Kidney (tissue), 14 donors: Measurements from ENCODE around the gene PRAMEF12. TPM values are rescaled to one million over a fixed set of nuclear protein-coding genes. Genes with fewer than 3 reads are reported as not detected.
"Not testable (repeated sequence)": the region's sequence is repeated elsewhere in the genome, so short reads cannot be mapped to it uniquely, and the experiment has no call there.

Source experiments
- DNase-seq, 5 donors: peaks; one replicate each; pipeline ENCODE4 v3.0.0-alpha.2; 2013 to 2020
- FAIRE-seq: peaks from 2 replicates; lab custom pipeline; 2012; peaks lifted over from hg19 to GRCh38; lab: Jason Lieb, UNC
- H3K27ac ChIP-seq, 2 donors: one replicate each; pipeline ENCODE4 v1.7.0; 2013; ENCODE audit warnings: low read depth in 2 of 2, low read length in 2 of 2, inconsistent platforms in 1 of 2
- H3K27me3 ChIP-seq: one replicate; pipeline ENCODE4 v1.7.1; 2013; ENCODE audit warnings: low read length, inconsistent platforms; ENCODE audit not compliant: control insufficient read depth, insufficient read depth
- H3K36me3 ChIP-seq, 3 donors: one replicate each; pipeline versions ENCODE4 v1.7.0 to v1.7.1; 2013; ENCODE audit warnings: low read length in 3 of 3, control low read depth in 1 of 3, inconsistent platforms in 1 of 3; ENCODE audit not compliant: insufficient read depth in 3 of 3, control insufficient read depth in 2 of 3
- H3K4me1 ChIP-seq, 3 donors: one replicate each; pipeline versions ENCODE4 v1.7.0 to v1.7.1; 2013; ENCODE audit warnings: low read length in 3 of 3, inconsistent platforms in 1 of 3, low read depth in 1 of 3; ENCODE audit not compliant: control insufficient read depth in 2 of 3, insufficient read depth in 2 of 3
- H3K4me3 ChIP-seq, 3 donors: one replicate each; pipeline versions ENCODE4 v1.7.0 to v1.8.1; 2013; ENCODE audit warnings: low read length in 3 of 3, control low read depth in 1 of 3, inconsistent platforms in 1 of 3
- H3K9ac ChIP-seq, 3 donors: one replicate each; pipeline versions ENCODE4 v1.7.0 to v1.7.1; 2013; ENCODE audit warnings: low read length in 3 of 3, control low read depth in 1 of 3, inconsistent platforms in 1 of 3
- H3K9me3 ChIP-seq, 3 donors: one replicate each; pipeline versions ENCODE4 v1.7.0 to v1.7.1; 2013; ENCODE audit warnings: low read length in 3 of 3, control low read depth in 1 of 3, inconsistent platforms in 1 of 3; ENCODE audit not compliant: control insufficient read depth in 2 of 3, insufficient read depth in 1 of 3
- intact Hi-C: fragments of 100-400 bp; cut with DNase I; formaldehyde crosslinking; loops from one replicate; pipeline ENCODE4 v1.11.1; 2022
- polyA plus RNA-seq: library from polyadenylated mRNA; stranded (reverse); fragments of 350-450 nt; fragmentation: Illumina TruSeq; extraction: RNeasy Lipid Tissue Mini Kit (QIAGEN cat#74804); gene quantifications from one replicate; pipeline ENCODE4 v1.2.3, GENCODE V29; 2014; ENCODE audit warnings: low read depth, low replicate concordance; ENCODE audit not compliant: insufficient read depth
- total RNA-seq: library from RNA; stranded (reverse); fragmentation: NEBNext Ultra II Directional; extraction: Animal tissue kit (Norgen Biotek cat#: 25700); gene quantifications from one replicate; pipeline ENCODE4 v1.2.1, GENCODE V29; 2021
- TF ChIP-seq, protein P1 (sequence below): IDR thresholded peaks from 3 replicates; pipeline ENCODE4 v1.5.1; 2012; ENCODE audit warnings: mild to moderate bottlenecking, moderate library complexity, borderline replicate concordance; ENCODE audit not compliant: insufficient read depth; ENCODE audit errors: extremely low read depth
- donor health status: control.
- donor health status: control.
- donor health status: control.
- donor health status: control.
- donor health status: control.
- donor health status: DM: yes; HTN: yes; CAD: no.
- donor health status: Normal renal cell carcinoma (clear cell type).

The PRAMEF12 gene
- total and polyA plus RNA-seq, 2 donors from 2014 or later, result not detected

DNA sequence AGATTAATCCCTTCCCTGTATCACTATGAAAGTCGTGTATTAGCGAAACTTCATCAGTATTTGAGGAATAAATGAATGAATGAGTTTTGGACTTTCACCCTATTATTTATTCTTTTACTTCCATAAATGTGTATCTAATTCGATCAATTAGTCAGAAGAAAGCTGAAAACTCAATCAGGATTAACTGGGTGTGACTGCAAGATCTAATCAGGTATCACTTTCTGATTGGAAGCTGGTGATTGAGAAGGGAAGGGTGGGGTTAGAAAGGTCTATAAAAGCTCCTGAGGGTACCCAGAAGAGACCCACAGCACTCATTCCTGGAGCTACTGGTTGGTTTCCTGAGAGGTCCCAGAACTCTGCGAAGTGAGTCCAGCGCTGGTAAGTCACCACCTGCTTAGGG lies 17.6 kb downstream of the PRAMEF12 start, which contains the start of gene PRAMEF1:
PRAMEF1 (plus strand) TSS at position 301 of the 400 bp plus-strand sequence. CDS start 1,831 bp downstream, outside the sequence.
- FAIRE-seq, H3K27ac ChIP-seq, DNase-seq, H3K4me1 ChIP-seq, H3K4me3 ChIP-seq, intact Hi-C loops, H3K9me3 ChIP-seq, H3K9ac ChIP-seq, H3K27me3 ChIP-seq, H3K36me3 ChIP-seq: not testable (repeated sequence)

DNA sequence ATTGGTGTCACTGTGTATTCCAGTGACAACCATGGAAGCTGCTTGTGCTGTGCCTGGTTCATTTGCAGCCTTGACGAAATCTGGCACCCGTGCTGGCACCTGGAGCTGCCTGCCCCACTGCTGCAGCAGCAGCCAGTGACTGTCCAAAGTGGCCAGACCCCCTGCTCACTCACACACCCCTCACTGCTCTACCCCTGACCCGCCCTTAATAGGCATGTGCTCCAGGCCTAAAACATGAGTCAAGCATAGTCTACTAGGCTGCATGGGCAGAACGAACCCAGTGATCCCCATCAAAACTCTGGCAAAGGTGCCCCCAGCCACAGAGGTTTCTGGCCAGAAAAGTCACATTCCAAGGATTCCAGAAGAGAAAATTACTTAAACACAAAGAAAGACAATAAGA lies 25.4 kb downstream of the PRAMEF12 start:
- no peak for DNase-seq
- FAIRE-seq, result no peak
- no peak overlapping the region for H3K9ac ChIP-seq

GRCh38 chr1:12799730-12800129 lies 26.2 kb downstream of the PRAMEF12 start:
- DNase-seq (no peak), FAIRE-seq (no peak)
- no peak overlapping the region for H3K4me3 ChIP-seq
- TF ChIP-seq, protein P1, sequence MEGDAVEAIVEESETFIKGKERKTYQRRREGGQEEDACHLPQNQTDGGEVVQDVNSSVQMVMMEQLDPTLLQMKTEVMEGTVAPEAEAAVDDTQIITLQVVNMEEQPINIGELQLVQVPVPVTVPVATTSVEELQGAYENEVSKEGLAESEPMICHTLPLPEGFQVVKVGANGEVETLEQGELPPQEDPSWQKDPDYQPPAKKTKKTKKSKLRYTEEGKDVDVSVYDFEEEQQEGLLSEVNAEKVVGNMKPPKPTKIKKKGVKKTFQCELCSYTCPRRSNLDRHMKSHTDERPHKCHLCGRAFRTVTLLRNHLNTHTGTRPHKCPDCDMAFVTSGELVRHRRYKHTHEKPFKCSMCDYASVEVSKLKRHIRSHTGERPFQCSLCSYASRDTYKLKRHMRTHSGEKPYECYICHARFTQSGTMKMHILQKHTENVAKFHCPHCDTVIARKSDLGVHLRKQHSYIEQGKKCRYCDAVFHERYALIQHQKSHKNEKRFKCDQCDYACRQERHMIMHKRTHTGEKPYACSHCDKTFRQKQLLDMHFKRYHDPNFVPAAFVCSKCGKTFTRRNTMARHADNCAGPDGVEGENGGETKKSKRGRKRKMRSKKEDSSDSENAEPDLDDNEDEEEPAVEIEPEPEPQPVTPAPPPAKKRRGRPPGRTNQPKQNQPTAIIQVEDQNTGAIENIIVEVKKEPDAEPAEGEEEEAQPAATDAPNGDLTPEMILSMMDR, result no peak
- no peak overlapping the region for H3K27ac ChIP-seq
- intact Hi-C loops, result no loop called here
- no peak overlapping the region for H3K9ac ChIP-seq
- H3K27me3 ChIP-seq, result no peaks in the 10 kb centered on the region
- no peaks in the 10 kb centered on the region for H3K4me1 ChIP-seq
- no peaks in the 10 kb centered on the region for H3K36me3 ChIP-seq
- no peaks in the 10 kb centered on the region for H3K9me3 ChIP-seq

More for the DNA sequence above, 25.4 kb downstream of the PRAMEF12 start:
- H3K4me3 ChIP-seq, result no peak overlapping the region
- H3K27me3 ChIP-seq, result no peaks in the 10 kb centered on the region
- intact Hi-C loops, result no loop called here
- no peaks in the 10 kb centered on the region for H3K9me3 ChIP-seq
- no peak overlapping the region for H3K27ac ChIP-seq
- TF ChIP-seq, protein P1, result no peak
- no peaks in the 10 kb centered on the region for H3K4me1 ChIP-seq
- H3K36me3 ChIP-seq, result no peaks in the 10 kb centered on the region

DNA sequence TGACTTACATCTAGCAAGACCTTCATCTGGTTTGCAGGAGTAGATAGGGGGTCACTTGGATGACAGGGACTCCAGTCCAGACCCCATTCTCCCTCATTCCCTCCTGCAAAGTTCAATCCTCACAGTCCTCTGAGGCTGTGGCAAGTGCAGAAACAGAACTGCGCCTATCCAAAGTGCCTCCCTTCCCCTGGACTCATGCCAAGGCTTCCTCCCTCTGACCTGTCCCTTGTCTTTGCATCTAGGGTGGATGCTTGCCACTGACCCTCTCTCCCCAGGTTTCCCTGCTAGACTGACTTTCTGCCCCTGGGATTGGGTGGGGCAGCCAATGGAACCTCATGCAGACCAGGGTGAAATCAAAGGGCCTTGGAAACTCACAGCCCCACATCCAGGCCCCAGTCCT lies 36.4 kb downstream of the PRAMEF12 start:
- Histone ChIP-seq H3K27ac (no peak overlapping the region), H3K4me1 (no peaks in the 10 kb centered on the region), H3K9ac (no peak overlapping the region), H3K9me3 (no peaks in the 10 kb centered on the region), H3K36me3 (no peaks in the 10 kb centered on the region), H3K4me3 (no peak overlapping the region), H3K27me3 (no peaks in the 10 kb centered on the region)
- intact Hi-C loops, result no loop called here
- TF ChIP-seq, protein P1, result no peak
- no peak for FAIRE-seq
- no peak for DNase-seq
